Trophoblast cell (in vitro differentiated cells and primary cell): ENCODE data around the gene AVPI1.
"Not testable (repeated sequence)": the region's sequence is repeated elsewhere in the genome, so short reads cannot be mapped to it uniquely, and the experiment has no call there.

ENCODE experiments used
- DNase-seq, 2 donors: peaks; one replicate each; pipeline ENCODE4 v3.0.0-alpha.2; 2016
- H2AFZ ChIP-seq: 2 replicates; pipeline ENCODE4 v1.6.1; 2013; ENCODE audit warnings: low read length, moderate library complexity, mild to moderate bottlenecking; ENCODE audit not compliant: insufficient read depth, poor library complexity
- H2AK5ac ChIP-seq: 2 replicates; pipeline ENCODE4 v1.6.1; 2013; ENCODE audit warnings: mild to moderate bottlenecking, low read length
- H2BK120ac ChIP-seq: 2 replicates; pipeline ENCODE4 v1.6.1; 2013; ENCODE audit warnings: low read length, mild to moderate bottlenecking, moderate library complexity; ENCODE audit not compliant: insufficient read depth, poor library complexity
- H2BK12ac ChIP-seq: 2 replicates; pipeline ENCODE4 v1.6.1; 2013; ENCODE audit warnings: mild to moderate bottlenecking, low read length, moderate library complexity
- H2BK5ac ChIP-seq: 2 replicates; pipeline ENCODE4 v1.6.1; 2013; ENCODE audit warnings: low read length, low read depth, moderate library complexity, mild to moderate bottlenecking; ENCODE audit not compliant: poor library complexity
- H3K14ac ChIP-seq: 2 replicates; pipeline ENCODE4 v1.6.1; 2013; ENCODE audit warnings: mild to moderate bottlenecking, low read length
- H3K18ac ChIP-seq: 2 replicates; pipeline ENCODE4 v1.6.1; 2013; ENCODE audit warnings: mild to moderate bottlenecking, low read length
- H3K23ac ChIP-seq: 2 replicates; pipeline ENCODE4 v1.6.1; 2013; ENCODE audit warnings: low read length
- H3K27ac ChIP-seq: 2 replicates; pipeline ENCODE4 v1.5.1; 2013; ENCODE audit warnings: low read depth, mild to moderate bottlenecking, inconsistent platforms, low read length, moderate library complexity
- H3K27me3 ChIP-seq: 2 replicates; pipeline ENCODE4 v1.6.1; 2013; ENCODE audit warnings: inconsistent platforms, mild to moderate bottlenecking, low read length, moderate library complexity; ENCODE audit not compliant: insufficient read depth
- H3K36me3 ChIP-seq, 2 experiments: 1 replicate in 1 of 2; 2 replicates in 1 of 2; pipeline ENCODE4 v1.6.1; 2013; ENCODE audit warnings: low read length in 2 of 2, mild to moderate bottlenecking in 2 of 2, moderate library complexity in 1 of 2; ENCODE audit not compliant: insufficient read depth in 2 of 2, control insufficient read depth in 1 of 2
- H3K4ac ChIP-seq: 2 replicates; pipeline ENCODE4 v1.6.1; 2013; ENCODE audit warnings: low read depth, mild to moderate bottlenecking, low read length, moderate library complexity
- H3K4me1 ChIP-seq, 2 experiments: 1 replicate in 1 of 2; 2 replicates in 1 of 2; pipeline ENCODE4 v1.6.1; 2013; ENCODE audit warnings: low read length in 2 of 2, mild to moderate bottlenecking in 2 of 2, moderate library complexity in 1 of 2; ENCODE audit not compliant: insufficient read depth in 2 of 2, control insufficient read depth in 1 of 2
- H3K4me2 ChIP-seq: 2 replicates; pipeline ENCODE4 v1.6.1; 2013; ENCODE audit warnings: inconsistent platforms, mild to moderate bottlenecking, low read length, moderate library complexity
- H3K4me3 ChIP-seq: 2 replicates; pipeline ENCODE4 v1.5.1; 2013; ENCODE audit warnings: mild to moderate bottlenecking, low read depth, low read length, inconsistent platforms
- H3K79me1 ChIP-seq: one replicate; pipeline ENCODE4 v1.6.1; 2013; ENCODE audit warnings: low read length
- H3K79me2 ChIP-seq: 2 replicates; pipeline ENCODE4 v1.6.1; 2013; ENCODE audit warnings: low read length, mild to moderate bottlenecking; ENCODE audit not compliant: control insufficient read depth, insufficient read depth, poor library complexity
- H3K9ac ChIP-seq: 2 replicates; pipeline ENCODE4 v1.6.1; 2013; ENCODE audit warnings: mild to moderate bottlenecking, low read length
- H3K9me3 ChIP-seq: 2 replicates; pipeline ENCODE4 v1.6.1; 2013; ENCODE audit warnings: low read depth, mild to moderate bottlenecking, control low read depth, inconsistent platforms, low read length; ENCODE audit not compliant: insufficient read depth
- H4K12ac ChIP-seq: 2 replicates; pipeline ENCODE4 v1.6.1; 2013; ENCODE audit warnings: low read depth, mild to moderate bottlenecking, low read length, moderate library complexity
- H4K8ac ChIP-seq: 2 replicates; pipeline ENCODE4 v1.6.1; 2013; ENCODE audit warnings: low read depth, mild to moderate bottlenecking, low read length, moderate library complexity
- H4K91ac ChIP-seq: one replicate; pipeline ENCODE4 v1.6.1; 2013; ENCODE audit warnings: low read depth, mild to moderate bottlenecking, low read length, moderate library complexity
- WGBS: extraction: QIAGEN DNeasy Blood & Tissue Kit; methylation state at CpG from one replicate; pipeline ENCODE4 v1.1.7; 2013; ENCODE audit warnings: missing lambda C conversion rate; ENCODE audit not compliant: insufficient read length, insufficient coverage; ENCODE audit errors: extremely low coverage; 5-methylcytosine and 5-hydroxymethylcytosine counted together

The AVPI1 gene

GRCh38 chr10:97640868-97641811, 45.9 kb downstream of the AVPI1 start:
- peaks cover 8% of the 10 kb centered on the region for H3K79me2 ChIP-seq
- H4K12ac ChIP-seq, result no peak overlapping the region
- peak overlapping the region; percentile 88 for H3K4me2 ChIP-seq
- H3K23ac ChIP-seq, result no peak overlapping the region
- peak overlapping the region; percentile 47 for H3K14ac ChIP-seq
- peak overlapping the region; percentile 100 for H3K4me3 ChIP-seq
- DNase-seq, result peak in 1 of 2 donors; percentile 25
- H3K27me3 ChIP-seq, result no peaks in the 10 kb centered on the region
- H2BK120ac ChIP-seq, result peak overlapping the region; percentile 55
- H3K18ac ChIP-seq, result peak overlapping the region; percentile 74
- H2BK5ac ChIP-seq, result peak overlapping the region; percentile 50
- H3K9ac ChIP-seq, result peak overlapping the region; percentile 97
- peak overlapping the region; percentile 59 for H4K8ac ChIP-seq
- no CpG with 5 or more reads among the region's 67 CpGs for WGBS
- H2AFZ ChIP-seq, result peak overlapping the region; percentile 91
- H3K36me3 ChIP-seq, result peaks cover 2 to 10% of the 10 kb centered on the region in 2 experiments
- no peak overlapping the region for H2AK5ac ChIP-seq
- H3K79me1 ChIP-seq, result peaks cover 2% of the 10 kb centered on the region
- H3K27ac ChIP-seq, result peak overlapping the region; percentile 44
- no peaks in the 10 kb centered on the region for H3K9me3 ChIP-seq
- peaks cover 0 to 5% of the 10 kb centered on the region in 2 experiments for H3K4me1 ChIP-seq
- H2BK12ac ChIP-seq, result no peak overlapping the region
- peak overlapping the region; percentile 84 for H3K4ac ChIP-seq
- H4K91ac ChIP-seq, result peak overlapping the region; percentile 50

DNA sequence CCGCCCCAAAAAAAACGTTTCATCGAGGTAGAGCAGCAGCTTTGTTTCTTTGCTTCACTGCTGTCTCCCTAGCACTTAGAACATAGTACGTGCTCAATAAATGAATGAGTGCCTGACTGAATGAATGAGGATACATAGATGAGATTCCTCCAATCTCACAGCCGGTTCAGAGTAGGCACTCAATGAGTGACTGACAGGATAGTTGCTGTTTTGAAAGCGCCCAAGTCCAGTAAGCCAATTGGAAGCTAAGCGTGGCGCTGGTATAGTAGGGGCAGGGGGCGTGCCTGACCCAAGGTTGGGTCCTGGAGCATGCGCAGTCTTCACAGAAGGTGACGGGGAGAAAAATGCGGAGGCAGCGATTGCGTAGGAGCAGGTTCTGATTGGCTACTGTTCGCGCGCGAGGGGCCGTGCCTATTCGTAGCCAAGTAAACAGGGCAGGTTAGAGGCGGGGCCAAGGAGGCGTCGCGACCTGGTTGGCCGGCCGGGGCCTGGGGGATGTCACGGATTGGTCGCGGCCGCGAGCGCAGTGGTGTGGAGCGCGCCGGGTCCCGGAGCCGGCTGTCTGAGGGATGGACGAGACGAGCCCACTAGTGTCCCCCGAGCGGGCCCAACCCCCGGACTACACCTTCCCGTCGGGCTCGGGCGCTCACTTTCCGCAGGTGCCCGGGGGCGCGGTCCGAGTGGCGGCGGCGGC, 46.7 kb downstream of the AVPI1 start, which contains the start of gene PI4K2A:
TSS of gene PI4K2A (plus strand) at position 498 of the 694 bp plus-strand sequence. CDS start at position 570, 72 bp downstream.
- WGBS, result no CpG with 5 or more reads among the region's 54 CpGs
- H4K8ac ChIP-seq, result peak within 1 kb of the TSS; percentile 59
- DNase-seq, result peak; percentile 100
- H3K4me1 ChIP-seq, result peaks cover 0 to 5% of the 10 kb centered on the region in 2 experiments
- H3K79me2 ChIP-seq, result peaks cover 8% of the 10 kb centered on the region
- H2BK120ac ChIP-seq, result peak within 1 kb of the TSS; percentile 55
- H3K4ac ChIP-seq, result peak within 1 kb of the TSS; percentile 84
- H3K9me3 ChIP-seq, result no peaks in the 10 kb centered on the region
- H3K27me3 ChIP-seq, result no peaks in the 10 kb centered on the region
- H3K18ac ChIP-seq, result peak within 1 kb of the TSS; percentile 74
- peak within 1 kb of the TSS; percentile 50 for H2BK5ac ChIP-seq
- peak within 1 kb of the TSS; percentile 50 for H4K91ac ChIP-seq
- H3K79me1 ChIP-seq, result peaks cover 2% of the 10 kb centered on the region
- no peak within 1 kb of the TSS for H2AK5ac ChIP-seq
- H2BK12ac ChIP-seq, result no peak within 1 kb of the TSS
- peak within 1 kb of the TSS; percentile 97 for H3K9ac ChIP-seq
- H3K4me2 ChIP-seq, result peak within 1 kb of the TSS; percentile 88
- H3K4me3 ChIP-seq, result peak within 1 kb of the TSS; percentile 100
- peak within 1 kb of the TSS; percentile 91 for H2AFZ ChIP-seq
- H4K12ac ChIP-seq, result no peak within 1 kb of the TSS
- peak within 1 kb of the TSS; percentile 47 for H3K14ac ChIP-seq
- H3K27ac ChIP-seq, result peak within 1 kb of the TSS; percentile 44
- H3K36me3 ChIP-seq, result peaks cover 2 to 10% of the 10 kb centered on the region in 2 experiments
- H3K23ac ChIP-seq, result no peak within 1 kb of the TSS

DNA sequence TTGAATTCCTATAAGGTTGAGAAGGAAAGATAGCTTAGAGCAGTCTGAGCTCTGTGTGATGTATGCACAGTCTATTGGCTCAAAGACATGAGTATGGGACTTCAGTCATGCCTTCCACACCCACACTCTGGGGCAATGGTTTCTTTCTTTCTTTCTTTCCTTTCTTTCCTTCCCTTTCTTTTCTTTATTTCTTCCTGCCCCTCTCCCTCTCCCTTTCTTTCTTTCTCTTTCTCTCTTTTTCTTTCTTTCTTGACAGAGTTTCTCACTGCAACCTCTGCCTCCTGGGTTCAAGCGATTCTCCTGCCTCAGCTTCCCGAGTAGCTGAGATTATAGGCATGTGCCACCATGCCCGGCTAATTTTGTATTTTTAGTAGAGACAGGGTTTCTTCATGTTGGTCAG, 48.0 kb downstream of the AVPI1 start:
- not testable (repeated sequence) for H3K23ac ChIP-seq, H3K18ac ChIP-seq, H3K36me3 ChIP-seq, H4K91ac ChIP-seq, H4K8ac ChIP-seq, H3K79me1 ChIP-seq, H4K12ac ChIP-seq, H3K4me1 ChIP-seq, H2AFZ ChIP-seq, H3K9me3 ChIP-seq, H3K79me2 ChIP-seq, H3K27ac ChIP-seq, H3K27me3 ChIP-seq, DNase-seq, H3K4me2 ChIP-seq, H3K4me3 ChIP-seq, H2AK5ac ChIP-seq, H2BK120ac ChIP-seq, H3K4ac ChIP-seq, H2BK12ac ChIP-seq, H3K9ac ChIP-seq, H3K14ac ChIP-seq, H2BK5ac ChIP-seq
- no CpG with 5 or more reads among the region's 3 CpGs for WGBS

DNA sequence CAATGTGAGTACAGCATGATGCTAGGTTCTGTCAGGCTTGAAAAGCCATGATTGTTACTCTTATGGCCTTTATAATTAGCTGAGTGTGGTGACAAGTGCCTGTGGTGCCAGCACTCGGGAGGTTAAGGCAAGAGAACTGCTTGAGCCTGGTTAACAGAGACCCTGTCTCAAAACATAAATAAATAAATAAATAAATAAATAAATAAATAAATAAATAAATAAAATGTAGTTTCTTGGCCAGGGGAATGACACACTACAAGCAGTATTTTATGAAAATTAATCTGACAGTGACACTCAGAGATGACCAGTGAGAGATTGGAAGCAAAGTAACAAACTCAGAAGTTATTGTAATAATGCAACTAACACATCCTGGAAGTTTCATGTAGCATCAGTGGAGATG, 51.5 kb downstream of the AVPI1 start:
- H3K9me3 ChIP-seq, result no peaks in the 10 kb centered on the region
- no peak overlapping the region for H3K9ac ChIP-seq
- H3K79me1 ChIP-seq, result peaks cover 1% of the 10 kb centered on the region
- no peaks in the 10 kb centered on the region for H3K27me3 ChIP-seq
- no peak overlapping the region for H3K14ac ChIP-seq
- H3K4me1 ChIP-seq, result peaks cover 3 to 6% of the 10 kb centered on the region in 2 experiments
- no peak overlapping the region for H2AK5ac ChIP-seq
- H3K4me3 ChIP-seq, result no peak overlapping the region
- H3K79me2 ChIP-seq, result peaks cover 2% of the 10 kb centered on the region
- no peak overlapping the region for H3K23ac ChIP-seq
- H2BK12ac ChIP-seq, result no peak overlapping the region
- H3K4ac ChIP-seq, result no peak overlapping the region
- no peak overlapping the region for H4K91ac ChIP-seq
- H2AFZ ChIP-seq, result no peak overlapping the region
- no peak overlapping the region for H3K4me2 ChIP-seq
- no peak overlapping the region for H4K8ac ChIP-seq
- no peak overlapping the region for H3K27ac ChIP-seq
- no peak overlapping the region for H4K12ac ChIP-seq
- no peak overlapping the region for H2BK120ac ChIP-seq
- H3K36me3 ChIP-seq, result no peaks in the 10 kb centered on the region
- H2BK5ac ChIP-seq, result no peak overlapping the region
- no peak overlapping the region for H3K18ac ChIP-seq
- no CpG with 5 or more reads among the region's 1 CpG for WGBS
- no peak for DNase-seq
